SH-SY5Y (cell line): ENCODE results near the gene LCP2.

ENCODE experiments used
- GATA2 ChIP-seq: IDR thresholded peaks from 2 replicates; pipeline ENCODE4 v1.6.1; 2011; ENCODE audit warnings: mild to moderate bottlenecking, low read depth, low read length
- GATA3 ChIP-seq: IDR thresholded peaks from 2 replicates; pipeline ENCODE4 v1.6.1; 2011; ENCODE audit warnings: low read depth, mild to moderate bottlenecking, low read length, moderate library complexity

DNA sequence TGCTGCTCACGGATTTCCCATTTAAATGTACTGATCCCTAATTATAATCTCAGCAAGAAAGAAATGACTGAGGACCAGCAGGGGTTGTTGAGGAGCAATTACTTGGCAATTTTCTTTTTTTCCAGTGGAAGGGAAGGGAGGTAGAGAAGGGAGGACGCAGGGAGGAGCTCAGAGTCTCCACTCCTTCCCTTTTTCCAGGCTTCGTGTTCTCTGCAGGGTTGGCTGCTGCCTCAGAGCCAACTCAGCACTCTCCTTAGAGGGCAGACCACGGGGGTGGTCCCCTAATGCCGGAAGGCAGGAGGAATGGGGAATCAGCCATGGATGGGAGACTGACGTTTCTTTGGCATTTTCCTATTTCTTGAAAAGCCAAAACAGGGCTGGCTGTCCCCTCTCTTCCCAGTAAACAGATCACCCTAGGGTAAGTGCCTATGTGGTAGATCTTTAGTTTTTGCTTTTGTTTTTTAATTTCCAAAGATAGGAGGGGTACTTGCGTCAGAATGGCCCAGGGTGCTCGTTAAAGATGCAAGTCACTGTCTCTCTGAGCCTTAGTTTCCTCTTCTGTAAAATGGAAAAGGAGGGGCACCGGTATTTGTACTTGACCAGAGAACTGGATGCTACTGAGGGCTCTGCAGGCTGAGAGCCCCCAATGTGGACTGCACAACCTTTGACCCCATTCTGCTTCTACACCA is 39.6 kb upstream of the LCP2 start:
- TF ChIP-seq GATA3 (no peak), GATA2 (no peak)
